Bone marrow (tissue), 2 donors: ENCODE results near the gene TECTB.
"Not testable (repeated sequence)": the region's sequence is repeated elsewhere in the genome, so short reads cannot be mapped to it uniquely, and the experiment has no call there.

Experiments
- DNase-seq, 2 donors: peaks; one replicate each; lab custom pipeline; 2025; lab: John Stamatoyannopoulos, UW

TECTB gene

DNA sequence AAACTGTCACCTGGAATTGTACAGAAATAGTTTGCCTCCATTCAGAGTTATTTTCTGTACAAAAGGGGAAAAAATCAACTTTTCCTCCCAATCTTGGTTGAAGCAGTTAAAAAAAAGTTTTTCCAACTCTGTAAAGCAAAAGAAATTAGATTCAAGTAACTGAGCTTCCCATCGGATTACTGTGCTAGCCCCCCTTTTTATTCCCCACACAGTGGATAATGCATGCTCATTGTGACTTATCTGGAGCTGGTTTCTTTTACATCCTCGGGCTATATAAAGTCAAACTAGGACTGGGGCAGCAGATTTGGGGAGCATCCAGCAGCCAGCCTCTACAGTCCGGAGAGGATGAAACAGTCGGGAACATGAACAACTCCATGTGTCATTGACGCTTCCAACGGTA lies at the start of gene TECTB:
TSS of gene TECTB (plus strand) at position 301 of the 400 bp plus-strand sequence. CDS start 335 bp downstream, outside the sequence.
- no peak for DNase-seq

DNA sequence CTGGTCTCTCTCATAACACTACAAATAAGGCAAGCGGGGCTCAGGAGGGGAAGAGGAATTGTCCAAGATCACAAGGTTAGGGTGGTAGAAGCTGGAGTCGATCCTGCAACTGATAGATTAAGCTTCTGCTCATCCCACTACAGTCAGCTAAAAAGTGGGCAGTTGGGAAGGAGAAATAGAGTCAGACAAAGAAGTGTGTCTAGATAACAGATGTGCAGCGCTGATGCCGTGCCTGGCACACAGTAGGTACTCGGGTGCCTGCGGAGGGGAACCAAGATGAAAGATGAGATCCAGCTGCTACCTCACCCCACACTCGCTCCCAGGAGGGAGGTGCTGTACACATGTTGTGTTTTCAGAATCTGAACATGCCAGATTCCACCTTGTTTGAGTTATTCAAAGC lies 48.1 kb upstream of the TECTB start:
- no peak for DNase-seq

DNA sequence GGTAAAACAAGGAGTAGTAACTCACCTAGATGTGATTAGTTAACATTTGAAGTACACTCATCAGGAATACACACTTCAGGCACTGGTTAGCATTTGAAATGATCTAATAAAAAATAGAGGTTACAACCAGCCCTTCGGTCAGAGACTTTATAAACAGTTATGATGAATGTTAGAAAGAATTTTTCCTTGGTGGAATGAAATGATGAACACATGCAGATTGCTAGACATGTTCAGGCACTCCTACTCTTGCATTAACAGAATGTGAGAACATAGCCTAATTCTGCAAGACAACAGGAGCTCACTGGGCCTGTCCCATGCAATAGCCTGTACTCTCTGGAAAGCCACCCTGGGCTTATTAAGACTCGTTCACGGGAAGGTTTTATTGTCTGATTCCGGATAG lies 47.3 kb upstream of the TECTB start:
- no peak for DNase-seq

DNA sequence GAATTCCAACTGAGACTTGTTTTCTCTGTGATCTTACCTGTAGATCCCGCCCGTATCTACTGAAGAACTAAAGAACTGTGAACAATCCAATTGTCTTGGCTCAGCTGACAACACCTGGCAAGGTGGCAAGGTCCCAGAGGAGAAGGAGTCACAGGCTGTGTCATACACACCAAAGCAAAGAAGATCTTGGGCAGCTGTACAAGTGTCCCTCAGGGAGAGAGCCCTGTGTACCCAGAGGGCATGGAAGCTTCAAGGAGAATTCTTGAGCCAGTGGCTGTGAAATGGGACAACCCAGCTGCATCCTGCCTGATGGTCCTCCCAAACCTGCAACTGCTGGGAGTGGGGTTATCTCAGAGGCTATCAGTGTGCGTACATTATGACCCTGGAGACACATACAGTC lies 46.7 kb upstream of the TECTB start:
- DNase-seq: no peak

DNA sequence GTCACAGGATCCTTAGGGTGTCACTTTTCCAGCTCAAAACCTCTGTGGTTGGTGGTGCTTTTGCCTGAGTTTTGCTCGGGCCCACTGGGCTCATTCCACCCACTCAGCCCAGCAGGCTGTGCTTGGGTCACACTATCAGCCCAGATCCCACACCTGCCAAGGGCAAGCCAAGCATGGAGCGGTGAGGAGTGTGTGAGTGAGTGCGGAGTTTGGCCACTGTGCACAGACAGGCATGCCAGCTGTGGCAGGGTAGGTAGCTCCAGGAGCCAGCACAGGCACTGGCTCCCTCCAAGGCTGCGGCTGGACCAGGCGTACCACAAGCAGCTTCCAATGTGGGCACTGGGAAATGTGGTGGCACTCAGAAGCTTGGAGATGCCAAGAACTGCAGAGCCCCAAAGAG lies 43.9 kb upstream of the TECTB start:
- DNase-seq: no peak

DNA sequence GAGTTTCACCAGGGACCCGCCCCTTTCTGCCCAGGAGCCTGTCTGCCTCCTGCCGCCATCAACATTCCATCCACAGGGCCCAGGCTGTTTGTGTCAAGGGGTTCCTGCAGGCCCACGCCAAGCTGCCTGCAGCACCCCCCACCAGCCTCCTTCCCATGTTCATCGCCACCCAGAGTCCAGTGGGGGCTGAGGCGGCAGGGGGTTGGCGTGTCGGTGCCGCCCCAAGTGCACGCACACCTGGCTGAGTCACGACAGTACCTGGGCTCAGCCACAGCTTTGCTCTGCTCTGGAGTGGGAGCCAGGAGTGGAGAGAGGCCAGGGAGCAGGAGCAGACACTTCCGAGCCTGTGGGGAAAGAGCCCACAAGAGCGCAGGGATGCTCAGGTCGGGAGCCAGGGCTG lies 42.8 kb upstream of the TECTB start:
- no peak for DNase-seq

DNA sequence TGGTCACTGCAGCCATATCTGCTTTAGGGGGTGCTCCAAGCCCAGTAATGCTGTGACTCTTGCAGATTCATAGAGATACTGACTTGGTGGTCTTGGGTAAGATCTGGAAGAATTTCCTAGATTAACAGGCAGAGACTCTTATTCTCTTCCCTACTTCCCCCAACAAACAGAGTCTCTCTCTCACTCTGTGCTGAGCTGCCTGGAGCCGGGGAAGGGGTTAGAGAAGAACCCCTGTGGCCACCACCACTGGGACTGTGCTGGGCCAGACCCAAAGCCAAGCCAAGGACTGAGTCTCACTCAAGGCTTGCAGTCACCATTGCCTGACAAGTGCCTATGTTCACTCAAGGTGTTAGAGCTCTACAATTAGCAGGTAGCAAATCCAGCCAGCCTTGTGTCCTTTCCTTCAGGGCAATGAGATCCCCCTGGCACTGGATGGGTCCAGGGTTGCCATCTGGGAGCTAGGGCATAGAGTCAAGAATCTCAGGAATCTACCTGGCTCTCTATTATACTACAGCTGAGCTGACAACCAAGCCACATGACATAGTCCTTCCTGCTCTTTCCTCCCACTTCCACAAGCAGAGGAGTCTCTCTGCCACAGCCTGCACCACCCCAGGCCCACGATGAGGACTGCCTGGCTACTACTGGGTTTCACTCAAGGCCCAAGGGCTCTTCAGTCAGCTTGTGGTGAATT lies 41.4 kb upstream of the TECTB start:
- DNase-seq: no peak

DNA sequence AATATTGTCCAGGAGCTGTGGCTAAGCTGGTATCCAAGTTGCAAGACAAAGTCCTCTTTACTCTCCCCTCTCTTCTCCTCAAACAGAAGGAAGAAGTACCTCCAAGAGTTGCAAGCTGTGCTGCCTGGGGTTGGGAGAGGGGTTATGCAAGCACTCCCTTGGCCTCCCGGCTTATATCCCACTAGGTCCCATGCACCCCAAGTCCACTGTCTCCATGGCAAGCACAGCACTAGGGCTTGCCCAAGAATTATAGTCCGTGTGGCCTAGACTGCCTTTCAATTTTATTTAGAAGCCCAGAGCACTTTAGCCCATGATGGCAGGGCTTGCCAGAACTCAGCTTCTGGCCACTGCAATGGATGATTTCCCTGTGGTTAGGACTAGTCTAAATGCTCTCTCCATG lies 40.4 kb upstream of the TECTB start:
- no peak for DNase-seq

DNA sequence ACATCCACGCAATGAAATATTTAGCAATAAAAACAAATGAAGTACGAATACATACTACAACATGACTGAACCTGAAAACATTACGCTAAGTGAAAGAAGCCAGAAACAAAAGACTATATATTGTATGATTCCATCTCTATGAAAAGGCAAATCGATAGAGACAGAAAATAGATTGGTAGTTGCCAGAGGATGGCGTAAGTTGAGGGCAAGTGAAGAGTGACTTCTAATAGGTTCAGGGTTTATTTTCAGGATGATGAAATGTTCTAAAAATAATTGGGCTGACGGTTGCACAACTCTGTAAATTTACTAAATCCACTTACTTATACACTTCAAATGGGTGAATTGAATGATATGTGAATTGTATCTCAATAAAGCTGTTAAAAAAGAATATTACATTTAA lies 39.5 kb upstream of the TECTB start:
- DNase-seq: no peak

DNA sequence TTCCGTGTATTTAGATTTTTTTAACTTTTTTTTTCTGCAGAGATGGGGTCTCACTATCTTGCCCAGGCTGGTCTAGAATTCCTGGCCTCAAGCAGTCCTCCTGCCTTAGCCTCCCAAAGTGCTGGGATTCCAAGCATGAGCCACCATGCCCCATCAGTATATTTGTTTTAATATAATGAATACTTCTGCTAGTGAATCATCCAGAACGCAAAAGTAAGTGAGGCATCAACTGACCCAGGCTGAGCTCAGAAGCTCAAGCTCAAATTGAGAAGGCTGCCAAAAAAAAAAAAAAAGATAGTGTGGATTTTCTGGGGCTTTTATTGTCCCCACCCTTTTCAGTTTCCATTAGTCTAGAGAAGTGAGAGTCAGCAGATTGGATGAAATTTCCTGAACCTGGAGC lies 39.0 kb upstream of the TECTB start:
- DNase-seq: no peak

DNA sequence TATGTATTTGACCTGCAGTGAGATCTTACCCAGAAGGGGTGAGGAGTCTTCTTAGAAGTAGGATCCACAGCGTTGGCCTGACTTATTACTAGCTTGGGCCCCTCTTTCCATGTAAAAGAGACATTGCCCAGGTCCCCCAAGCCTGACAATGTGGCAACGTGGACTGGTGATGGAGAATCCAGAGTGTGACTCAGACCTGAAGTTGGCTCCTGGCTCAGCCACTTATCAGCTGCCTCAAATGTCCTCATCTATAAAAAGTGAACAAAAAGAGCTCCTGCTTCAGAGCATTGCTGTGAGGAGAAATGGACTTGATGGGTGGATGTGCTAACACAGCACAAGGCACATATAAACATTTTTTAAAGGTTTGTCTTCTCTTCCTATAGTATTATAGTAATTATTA lies 35.4 kb upstream of the TECTB start:
- no peak for DNase-seq

DNA sequence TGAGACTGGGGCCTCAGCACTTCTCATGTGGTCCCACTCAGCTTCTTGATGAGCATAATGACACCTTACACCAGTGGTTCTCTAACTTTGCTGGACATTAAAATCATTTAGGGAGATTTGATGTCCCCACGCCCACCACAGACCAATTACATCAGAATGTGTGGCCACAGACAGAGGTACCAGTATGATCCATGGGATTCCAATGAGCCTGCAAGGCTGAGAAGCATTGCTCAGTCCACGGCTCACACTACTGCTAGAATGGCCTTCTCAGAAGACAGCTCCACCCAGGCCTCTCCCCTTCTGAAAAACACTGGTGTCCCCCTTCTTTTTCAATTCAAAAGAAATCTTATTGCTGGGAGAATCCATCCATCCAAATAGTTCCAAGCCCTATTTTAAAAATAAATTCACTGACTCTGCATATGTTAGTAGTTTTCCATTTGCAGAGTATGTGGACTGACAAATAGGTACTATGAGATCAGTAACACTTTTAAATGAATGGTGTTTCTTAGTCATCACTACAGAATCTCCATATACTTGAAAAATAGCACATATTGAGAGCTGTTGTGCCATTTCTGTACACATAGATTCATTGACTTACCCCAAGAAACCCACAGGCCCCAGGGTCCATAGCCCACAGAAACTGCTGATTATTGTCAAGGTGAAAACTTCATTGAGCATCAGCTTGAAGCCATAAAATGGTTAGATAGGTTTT lies 34.5 kb upstream of the TECTB start:
- DNase-seq: no peak

DNA sequence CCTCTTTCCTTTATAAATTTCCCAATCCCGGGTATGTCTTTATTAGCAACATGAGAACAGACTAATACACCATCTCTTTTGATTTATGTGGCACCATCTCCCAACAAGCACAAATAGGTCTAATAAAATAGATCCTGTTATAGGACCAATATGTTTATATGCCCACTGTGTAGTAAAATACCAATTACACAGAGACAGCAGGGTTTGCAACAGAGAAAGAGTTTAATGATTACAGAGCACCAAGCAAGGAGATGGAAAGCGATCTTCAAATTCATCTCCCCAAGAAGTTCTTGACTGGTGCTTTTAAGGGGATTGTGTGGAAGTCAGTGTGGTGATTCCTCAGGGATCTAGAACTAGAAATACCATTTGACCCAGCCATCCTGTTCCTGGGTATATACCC lies 33.5 kb upstream of the TECTB start:
- no peak for DNase-seq

DNA sequence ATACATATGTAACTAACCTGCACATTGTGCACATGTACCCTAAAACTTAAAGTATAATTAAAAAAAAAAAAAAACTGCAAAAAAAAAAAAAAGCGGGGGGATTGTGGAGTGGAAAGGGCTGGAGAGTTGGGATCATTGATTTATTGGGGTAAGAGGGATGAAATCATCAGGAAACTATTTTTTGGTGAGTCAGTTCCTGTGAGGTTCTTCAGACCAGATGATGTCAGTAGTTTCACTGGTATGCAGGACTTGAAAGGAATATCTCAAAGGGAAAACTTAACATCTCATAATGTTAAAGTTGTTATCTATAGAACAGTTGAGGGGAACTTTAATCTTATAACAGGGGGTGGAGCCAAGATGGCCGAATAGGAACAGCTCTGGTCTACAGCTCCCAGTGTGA lies 32.6 kb upstream of the TECTB start:
- DNase-seq: no peak

DNA sequence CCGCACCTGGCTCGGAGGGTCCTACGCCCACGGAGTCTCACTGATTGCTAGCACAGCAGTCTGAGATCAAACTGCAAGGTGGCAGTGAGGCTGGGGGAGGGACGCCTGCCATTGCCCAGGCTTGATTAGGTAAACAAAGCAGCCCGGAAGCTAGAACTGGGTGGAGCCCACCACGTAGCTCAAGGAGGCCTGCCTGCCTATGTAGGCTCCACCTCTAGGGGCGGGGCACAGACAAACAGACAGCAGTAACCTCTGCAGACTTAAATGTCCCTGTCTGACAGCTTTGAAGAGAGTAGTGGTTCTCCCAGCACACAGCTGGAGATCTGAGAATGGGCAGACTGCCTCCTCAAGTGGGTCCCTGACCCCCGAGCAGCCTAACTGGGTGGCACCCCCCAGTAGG lies 32.0 kb upstream of the TECTB start:
- DNase-seq: not testable (repeated sequence)

DNA sequence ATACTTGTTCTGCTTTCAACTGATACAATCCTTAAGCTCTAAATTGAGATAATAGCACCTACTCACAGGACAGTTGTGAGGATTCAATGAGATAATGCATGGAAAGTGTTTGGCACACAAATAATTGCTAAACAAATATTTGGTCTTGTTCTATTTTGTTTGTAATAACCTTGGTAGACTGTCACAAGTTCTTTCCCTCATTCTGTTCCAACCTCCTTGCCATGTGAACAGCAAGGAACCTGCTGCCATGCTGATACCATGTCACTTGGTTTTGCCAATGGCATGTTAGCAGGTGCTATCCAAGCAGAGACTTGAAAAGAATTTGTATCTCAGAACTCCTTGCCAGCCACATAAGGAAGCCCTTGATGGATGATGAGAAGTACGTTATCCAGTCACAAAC lies 24.8 kb upstream of the TECTB start:
- no peak for DNase-seq

DNA sequence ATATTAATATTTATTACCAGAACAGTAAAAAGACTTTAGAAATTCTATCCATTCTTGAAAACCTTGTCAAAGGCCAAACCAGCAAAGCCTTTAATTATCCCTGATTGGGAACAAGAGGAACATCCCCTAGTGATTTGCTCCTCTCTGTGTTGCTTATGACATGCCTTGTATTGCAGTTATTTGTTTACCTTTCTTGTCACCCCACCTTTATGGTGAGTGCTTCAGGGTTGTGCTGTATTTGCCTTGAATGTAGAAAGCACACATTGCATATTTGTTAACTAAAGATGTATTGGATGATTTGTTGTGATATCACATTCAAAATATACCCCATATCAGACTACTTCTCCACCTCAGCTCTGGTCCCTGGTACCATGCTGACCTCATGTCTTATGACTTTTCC lies 23.5 kb upstream of the TECTB start:
- DNase-seq: no peak

DNA sequence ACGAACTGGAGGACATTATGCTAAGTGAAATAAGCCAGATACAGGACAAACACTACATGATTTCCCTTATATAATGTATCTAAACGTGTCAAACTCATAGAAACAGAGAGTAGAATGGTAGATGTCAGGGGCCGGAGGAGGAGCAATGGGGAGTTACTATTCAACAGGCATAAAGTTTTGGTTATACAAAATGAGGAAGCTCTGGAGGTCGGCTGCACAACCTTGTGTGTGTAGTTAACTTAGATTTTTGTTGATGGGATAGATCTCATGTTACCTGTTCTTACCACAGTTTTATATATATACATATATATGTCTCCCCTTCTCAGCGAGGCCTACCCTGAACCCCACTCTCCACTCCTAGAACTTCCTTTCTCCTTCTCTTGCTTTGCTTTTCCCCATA lies 22.4 kb upstream of the TECTB start:
- DNase-seq: no peak

DNA sequence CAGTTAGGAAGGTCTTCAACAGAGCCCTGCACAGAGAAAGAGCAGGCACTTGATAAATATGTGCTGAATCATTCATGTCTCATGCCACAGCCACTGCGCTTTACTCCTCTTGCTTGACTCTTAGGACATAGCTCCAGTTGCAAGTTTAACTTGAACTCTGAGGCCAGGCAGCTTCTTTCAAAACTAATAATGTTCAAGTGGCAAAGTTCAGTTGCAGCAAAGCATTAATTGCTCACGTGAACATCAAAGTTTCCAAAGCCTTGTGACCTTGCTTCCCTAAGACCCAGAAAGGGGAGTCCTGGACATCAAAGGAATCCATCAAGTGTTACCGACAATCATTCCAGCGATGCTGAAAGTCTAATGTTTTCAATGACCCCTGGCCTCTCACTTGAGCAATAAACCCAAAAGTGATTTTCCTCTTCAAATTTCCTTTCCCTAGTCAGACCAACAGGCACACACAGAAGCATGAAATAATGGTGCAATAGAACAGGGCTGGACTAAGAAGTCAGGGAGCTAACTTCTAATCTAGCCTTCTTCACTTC lies 21.8 kb upstream of the TECTB start:
- DNase-seq: no peak

DNA sequence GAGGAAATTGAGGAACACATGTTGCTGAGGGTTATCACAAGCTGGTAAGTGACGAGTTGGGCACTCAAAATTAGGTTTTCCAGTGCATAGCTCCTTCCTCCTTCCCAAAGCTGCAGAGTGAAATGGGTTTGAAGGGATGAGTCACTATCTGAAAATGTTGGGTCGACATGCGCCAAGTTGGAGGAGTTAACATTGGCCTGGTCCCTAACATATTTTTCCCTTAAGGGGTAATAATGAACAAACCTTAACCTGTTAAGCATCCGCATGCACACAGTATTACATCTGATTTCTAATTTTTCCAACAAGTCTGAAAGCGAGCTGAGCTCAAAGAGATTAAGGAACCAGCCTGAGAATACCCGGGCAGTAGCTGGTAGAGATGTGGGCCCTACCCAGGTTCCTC lies 20.7 kb upstream of the TECTB start:
- no peak for DNase-seq

DNA sequence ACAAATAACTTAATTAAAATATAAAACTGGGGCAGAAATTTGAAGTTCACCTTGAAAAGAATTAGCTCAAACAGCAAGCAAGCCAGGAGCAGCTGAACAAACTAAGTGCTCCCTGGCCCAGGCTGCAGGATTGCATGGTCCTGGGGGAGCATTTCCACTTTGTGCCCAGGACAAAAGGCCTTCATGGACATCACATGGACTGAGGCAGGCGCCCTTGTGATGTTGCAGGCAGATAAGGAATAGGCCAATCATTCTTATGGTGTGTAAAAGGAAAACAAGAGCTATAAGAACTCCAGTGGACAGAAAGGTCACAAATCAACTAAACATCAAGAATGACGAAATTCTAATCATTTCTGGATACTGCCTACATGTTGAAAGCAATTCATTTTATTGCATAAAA lies 17.5 kb upstream of the TECTB start:
- DNase-seq: no peak

DNA sequence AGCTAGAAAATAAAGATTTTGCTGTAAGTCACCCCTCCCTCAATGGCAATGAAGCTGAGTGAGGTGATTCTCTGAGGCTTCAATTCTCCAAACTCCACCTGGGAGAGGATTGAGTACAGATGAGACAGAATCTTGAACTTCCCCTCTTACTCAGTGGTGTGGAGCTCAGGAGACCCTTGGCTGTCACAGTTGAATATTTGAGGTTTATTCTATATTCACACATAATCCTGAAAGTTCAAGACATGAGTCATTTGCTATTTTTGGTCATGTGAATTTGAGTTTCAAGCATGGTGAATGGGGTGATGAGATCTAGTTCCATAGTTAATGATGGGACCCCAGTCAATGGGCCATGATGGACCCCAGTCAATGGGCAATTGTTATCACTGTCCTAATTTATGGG lies 13.9 kb upstream of the TECTB start:
- DNase-seq: no peak

DNA sequence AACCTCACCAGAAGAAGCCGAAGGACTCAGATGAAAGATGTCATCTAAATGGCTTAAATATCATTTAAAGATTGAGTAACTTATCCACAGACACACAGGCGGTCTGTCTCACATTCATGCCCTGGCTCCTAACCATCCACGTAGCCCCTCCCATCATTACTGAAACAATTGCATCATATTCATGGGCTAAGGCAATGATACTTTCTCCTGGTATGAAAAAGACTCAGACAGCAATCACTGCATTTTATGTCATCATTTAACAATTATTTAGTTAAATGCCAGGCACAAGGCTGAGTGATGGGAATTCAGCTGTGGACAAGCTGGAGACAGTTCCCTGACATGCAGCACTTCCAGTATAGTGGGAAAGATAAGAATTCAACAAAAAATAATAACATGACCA lies 11.2 kb upstream of the TECTB start:
- DNase-seq: no peak

DNA sequence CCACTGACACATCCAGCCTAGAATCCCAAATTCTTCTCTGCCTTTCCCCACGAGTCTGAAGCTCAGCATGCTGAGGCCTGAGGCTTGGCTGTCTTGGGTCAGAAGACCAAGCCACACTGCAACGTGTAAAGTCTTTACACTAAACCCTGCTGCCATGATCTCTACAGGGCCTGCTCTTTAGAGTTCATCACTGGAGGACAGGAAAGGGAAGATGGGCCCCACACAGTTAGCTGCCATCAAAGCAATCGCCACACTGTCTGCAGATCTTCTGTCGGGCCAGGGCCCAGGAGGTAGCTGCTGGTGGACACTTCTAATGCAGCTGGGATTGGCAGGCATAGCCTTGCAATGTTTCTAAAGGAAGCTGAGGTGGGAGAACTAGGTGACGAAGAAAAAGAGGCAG lies 8.4 kb upstream of the TECTB start:
- DNase-seq: no peak
